ENCODE measurements around the gene CYSTM1.
"Not testable (repeated sequence)": the region's sequence is repeated elsewhere in the genome, so short reads cannot be mapped to it uniquely, and the experiment has no call there.

Gene CYSTM1

GRCh38 chr5:140181002-140181483 lies 6.1 kb downstream of the CYSTM1 start:
- DNase-seq, result no peak

- no peak for DNase-seq
These were observed 6.5 kb downstream of the CYSTM1 start for GRCh38 chr5:140181525-140181924.

GRCh38 chr5:140182075-140182711 lies 7.2 kb downstream of the CYSTM1 start:
- DNase-seq, result no peak

GRCh38 chr5:140182803-140183367 lies 7.9 kb downstream of the CYSTM1 start:
- DNase-seq, result no peak

GRCh38 chr5:140185409-140185808 lies 10.4 kb downstream of the CYSTM1 start:
- no peak for DNase-seq

GRCh38 chr5:140186267-140186671 lies 11.3 kb downstream of the CYSTM1 start:
- DNase-seq, result no peak

DNA sequence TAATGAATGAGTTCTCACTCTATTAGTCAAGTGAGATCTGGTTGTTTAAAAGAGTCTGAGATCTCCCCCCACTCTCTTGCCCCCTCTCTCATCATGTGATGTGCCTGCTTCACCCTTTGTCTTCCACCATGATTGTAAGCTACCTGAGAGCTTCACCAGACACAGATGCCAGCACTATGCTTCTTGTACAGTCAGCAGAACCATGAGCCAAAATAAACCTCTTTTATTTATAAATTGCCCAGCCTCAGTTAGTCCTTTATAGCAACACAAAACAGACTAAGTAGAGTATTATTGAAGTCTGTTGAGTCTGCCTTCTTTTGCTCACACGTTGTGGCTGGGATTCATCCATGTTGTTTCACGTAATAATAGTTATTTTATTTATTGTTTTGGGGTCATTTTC lies 14.3 kb downstream of the CYSTM1 start:
- DNase-seq, result no peak

GRCh38 chr5:140189977-140190871 lies 15.2 kb downstream of the CYSTM1 start:
- DNase-seq, result no peak

DNA sequence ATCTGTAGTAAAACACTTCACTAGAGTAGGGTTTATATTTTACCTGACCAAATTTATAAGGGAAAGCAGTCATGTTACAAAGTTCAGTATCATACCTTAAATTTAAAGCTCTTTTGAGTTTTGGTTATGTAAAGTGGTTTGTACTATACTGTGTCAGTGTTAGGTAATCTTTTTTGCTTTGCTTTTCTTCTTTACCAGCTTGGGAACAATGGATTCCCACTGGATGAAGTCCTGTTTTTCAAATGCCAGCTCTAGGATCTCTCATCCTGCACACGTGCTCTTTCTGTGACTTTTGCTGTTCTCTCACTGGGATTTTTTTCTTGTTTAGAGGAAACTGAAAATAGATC lies 15.9 kb downstream of the CYSTM1 start:
- no peak for DNase-seq

- no peak for DNase-seq
These were observed 17.9 kb downstream of the CYSTM1 start for GRCh38 chr5:140192715-140193430.

DNA sequence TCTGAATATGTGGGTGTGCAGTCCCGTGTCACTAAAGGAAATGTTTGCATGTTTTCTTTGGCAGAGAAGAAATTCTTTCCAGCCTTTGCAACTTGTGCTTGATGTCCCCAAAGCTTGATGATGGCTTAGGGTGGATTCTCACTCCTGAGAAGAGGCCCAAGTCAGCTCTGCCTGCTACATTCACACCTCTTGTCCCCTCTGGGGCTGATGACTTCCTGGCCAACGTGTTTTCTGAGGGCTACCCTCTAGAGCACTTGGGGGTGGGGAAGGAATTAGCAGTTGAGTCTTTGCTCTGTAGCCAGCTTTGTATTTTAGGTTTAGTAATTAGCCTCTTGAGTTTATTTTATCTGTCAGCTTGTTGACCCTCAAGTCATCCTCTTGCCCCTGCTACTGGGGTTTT lies 19.7 kb downstream of the CYSTM1 start:
- no peak for DNase-seq

DNA sequence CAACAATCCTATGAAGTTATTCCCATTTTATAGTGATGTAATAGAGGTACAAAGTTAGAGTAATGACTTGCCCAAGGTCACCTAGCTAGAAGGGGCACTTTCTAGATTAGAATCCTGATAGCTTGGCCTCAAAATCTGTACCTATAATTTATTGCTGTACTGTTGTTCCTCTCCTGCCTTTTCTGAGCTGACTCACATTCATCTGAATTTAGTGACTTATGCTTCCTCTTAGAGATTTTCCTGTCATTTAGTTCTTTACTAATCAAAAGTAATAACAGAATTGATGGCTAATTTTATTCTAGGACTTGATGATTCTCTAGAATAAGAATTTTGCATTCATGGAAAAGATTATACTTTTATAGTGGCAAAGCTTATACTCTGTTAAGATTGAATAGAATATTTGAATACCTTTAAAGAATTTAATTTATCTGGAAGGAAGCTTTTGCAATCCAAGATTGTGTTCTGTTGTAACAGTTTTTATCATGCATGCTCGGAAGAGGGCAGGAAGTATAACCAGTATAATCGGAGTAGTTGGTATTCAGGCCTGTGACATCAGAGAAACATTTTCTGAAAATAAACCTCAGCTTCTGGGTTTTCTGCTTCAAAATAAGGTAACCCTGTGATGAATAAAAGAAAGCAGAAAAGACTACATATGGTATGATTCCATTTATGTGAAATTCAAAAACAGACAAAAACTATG lies 21.3 kb downstream of the CYSTM1 start:
- DNase-seq, result no peak

DNA sequence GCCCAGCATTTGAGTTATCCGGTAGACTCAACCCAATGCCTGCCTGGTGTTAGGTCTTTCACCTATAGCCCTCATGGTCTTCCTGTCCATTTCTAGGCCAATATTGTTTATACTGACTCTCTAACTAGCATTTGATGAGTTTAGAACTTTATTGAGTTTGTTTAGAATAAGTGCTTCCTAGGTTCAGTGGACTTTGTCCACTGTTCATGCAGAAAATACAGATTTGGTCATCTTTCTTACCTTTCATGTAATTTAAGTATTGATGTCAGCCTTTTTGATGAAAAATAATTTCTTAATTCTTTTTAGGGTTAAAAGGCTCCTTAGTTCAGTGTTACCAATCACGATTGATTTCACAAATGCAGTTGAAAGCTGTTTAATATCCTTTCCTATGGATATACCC lies 22.0 kb downstream of the CYSTM1 start:
- no peak for DNase-seq

- not testable (repeated sequence) for DNase-seq
These were observed 23.9 kb downstream of the CYSTM1 start for GRCh38 chr5:140198915-140199314.

- DNase-seq, result no peak
These were observed 27.1 kb downstream of the CYSTM1 start for GRCh38 chr5:140202078-140202477.

DNA sequence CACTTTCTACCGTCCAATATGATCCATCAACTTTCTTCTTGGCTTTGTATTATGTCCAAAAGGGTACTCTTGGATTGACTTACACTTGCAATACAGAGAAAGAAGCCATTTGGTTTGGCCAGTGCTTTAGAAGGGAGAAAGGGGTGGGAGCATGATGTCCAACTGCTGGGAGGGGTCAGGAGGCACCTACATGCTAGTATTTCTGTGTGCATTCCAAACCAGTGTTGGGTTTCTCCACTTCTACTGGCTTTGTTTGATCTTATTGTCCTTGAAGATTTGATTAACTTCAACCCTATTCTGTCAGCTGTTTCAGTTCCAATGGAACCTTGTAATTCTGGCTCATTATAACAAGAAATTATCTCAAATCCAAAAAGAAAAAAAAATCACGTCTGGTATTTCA lies 27.6 kb downstream of the CYSTM1 start:
- DNase-seq, result no peak

- no peak for DNase-seq
These were observed 30.2 kb downstream of the CYSTM1 start for GRCh38 chr5:140205216-140205615.

DNA sequence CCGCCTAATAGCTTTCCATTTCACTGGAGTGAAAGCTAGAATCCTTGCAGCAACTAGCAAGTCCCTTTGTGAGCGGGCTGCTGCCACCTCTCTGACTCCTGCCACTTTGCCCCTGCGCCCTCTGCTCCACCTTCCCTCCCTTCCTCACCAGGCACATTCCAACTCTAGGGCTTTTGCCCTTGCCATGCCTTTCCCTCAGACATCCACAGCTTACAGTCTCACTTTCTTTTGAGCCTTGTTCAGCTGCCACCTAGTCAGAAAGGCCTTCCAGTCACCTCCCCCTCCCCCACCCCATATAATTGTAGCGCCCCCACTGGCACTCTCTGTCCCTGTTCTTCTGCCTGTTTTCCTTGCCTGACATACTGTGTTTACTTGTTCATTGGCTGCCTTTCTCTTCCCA lies 31.0 kb downstream of the CYSTM1 start:
- DNase-seq, result no peak

DNA sequence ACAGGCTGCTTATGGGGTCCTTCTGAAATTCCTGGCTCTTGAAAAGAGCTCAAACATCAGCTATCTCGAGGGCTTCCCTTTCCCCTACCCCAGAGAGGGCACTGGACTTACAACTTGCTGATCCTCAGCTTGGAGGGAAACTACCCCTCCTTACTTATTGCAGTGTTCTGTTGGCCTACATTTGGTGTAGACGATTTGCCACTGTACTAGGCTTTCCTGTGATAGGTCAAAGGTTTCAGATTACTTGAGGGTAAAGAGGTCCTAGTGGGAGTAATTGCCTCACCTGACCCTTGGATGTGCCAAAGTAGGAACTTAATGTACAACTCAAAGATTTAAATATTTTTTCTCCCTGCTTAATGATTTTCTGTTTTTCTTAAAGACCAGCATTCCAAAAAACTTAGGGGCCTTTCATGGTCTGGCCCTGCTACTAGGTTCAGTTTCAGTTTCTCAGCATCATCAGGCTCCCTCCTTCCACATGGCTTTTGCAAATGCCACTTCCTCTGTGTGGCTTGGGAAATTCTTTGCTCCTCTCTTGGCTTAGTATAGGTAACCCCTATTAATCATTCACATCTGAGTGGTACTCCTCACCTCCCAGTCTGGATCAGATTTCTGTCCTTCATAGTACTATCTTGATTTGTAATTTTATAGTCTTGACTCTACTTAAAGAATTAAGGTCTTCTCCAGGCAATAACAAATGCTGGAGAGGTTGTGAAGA lies 32.4 kb downstream of the CYSTM1 start:
- DNase-seq, result no peak

DNA sequence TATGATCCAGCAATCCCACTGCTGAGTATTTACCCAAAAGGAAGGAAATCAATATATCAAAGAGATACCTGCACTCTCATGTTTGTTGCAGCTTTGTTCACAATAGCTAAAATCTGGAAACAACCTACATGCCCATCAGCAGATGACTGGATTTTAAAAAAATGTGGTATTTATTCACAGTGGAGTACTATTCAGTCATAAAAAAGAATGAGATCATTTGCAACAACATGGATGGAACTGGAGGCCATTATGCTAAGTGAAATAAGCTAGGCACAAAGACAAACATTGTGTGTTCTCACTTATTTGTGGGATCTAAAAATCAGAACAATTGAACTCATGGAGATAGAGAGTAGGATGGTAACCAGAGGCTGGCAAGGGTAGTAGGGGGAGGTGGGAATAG lies 33.1 kb downstream of the CYSTM1 start:
- DNase-seq, result no peak

DNA sequence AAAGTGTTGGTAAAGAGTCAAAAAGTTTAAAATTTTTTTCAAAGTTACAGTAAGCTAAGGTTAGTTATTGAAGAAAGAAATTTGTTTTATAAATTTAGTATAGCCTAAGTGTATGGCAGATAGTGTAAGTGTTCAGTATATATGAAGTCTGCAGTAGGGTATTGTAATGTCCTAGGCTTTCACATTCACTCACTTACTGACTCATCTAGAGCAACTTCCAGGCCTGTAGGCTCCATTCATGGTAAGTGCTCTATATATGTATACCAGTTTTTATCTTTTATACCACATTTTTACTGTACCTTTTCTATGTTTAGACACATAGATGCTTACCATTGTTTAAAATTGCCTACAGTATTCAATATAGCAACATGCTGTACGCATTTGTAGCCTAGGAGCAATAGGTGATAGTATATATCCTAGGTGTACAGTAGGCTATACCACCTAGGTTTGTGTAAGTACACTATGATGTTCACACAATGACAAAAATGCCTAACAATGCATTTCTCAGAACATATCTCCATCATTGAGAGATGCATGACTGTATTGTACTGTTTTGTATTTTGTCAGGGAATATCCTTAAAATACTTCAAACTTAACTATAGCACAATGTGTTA lies 38.5 kb downstream of the CYSTM1 start:
- DNase-seq, result no peak

DNA sequence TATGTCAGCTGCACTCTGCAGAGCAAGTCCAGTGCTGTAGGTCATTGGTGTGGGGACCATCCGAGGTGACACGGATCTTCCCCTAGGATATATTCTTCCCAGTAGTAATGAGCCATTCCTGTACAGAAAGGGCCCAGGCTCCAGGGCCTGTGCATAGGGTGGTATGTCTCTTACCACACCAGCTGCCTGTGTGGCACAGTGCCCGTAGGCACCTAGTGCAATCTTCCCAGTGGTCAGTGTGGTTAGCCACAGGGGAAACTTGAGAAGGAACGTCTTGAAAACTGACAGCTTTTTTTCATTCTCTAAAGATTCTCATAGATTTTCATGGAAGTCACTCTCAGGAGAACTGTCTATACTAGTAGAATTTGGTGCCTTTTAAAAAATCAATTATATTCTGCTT lies 39.8 kb downstream of the CYSTM1 start:
- no peak for DNase-seq
